Measurements from ENCODE around the gene HOMER1. TPM values are rescaled to one million over a fixed set of nuclear protein-coding genes. Genes with fewer than 3 reads are reported as not detected.

HOMER1 gene, protein sequence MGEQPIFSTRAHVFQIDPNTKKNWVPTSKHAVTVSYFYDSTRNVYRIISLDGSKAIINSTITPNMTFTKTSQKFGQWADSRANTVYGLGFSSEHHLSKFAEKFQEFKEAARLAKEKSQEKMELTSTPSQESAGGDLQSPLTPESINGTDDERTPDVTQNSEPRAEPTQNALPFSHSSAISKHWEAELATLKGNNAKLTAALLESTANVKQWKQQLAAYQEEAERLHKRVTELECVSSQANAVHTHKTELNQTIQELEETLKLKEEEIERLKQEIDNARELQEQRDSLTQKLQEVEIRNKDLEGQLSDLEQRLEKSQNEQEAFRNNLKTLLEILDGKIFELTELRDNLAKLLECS
- total RNA-seq = 1 to 10 TPM; 1.5 to 1.9 TPM

DNA sequence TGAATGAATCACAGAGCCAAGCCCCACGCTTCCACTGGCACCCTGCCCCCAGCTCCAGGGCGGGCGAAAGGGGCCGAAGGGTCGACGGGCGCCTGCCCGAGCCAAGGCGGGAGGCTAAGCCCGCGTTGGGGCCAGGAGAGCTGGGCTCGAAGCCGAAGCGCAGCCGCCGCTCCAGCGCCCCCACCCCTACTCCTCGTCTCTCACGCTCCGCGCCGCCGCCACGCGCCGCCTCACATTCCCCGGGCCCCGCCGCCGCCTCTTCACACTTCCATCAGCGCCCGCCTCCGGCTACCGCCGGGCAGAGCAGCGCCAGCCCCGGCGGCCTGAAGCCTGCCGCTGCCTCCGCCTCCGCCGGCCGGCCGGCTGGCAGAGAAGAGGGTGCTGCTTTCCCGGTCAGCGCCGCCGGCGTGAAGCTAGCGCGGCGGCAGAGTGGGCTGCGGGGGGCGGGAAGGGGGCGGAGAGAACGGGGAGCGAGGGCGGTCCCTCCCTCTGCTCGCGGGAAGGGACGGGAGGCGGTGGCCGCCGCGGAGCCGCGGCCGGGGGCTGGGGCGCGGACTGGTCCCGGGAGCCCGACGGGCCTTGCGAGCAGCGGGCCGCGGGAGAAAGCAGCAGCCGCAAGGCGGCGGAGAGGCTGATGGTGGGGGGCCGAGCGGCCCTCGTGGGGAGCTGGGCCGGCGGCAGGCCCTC is at the start of gene HOMER1:
Gene HOMER1, minus strand, starts transcription at position 431 of the 687 bp plus-strand sequence. CDS start 1,360 bp downstream, outside the sequence.

Other genes starting within 250 kb of the HOMER1 start
- 10 to 100 TPM; 76.7 to 82.6 TPM for gene TENT2, start 98.3 kb upstream of the HOMER1 start, total RNA-seq
- gene CMYA5, start 175.7 kb upstream of the HOMER1 start, total RNA-seq = under 1 TPM; 0.08 to 0.19 TPM

Data from activated naive CD4-positive, alpha-beta T cell treated with anti-CD3 and anti-CD28 coated beads, Interleukin-2, amount 10 ng/mL, durations not matched to agents 5 hours and 36 hours (primary cell).